ENCODE data around the gene PPP1R37. TPM values are rescaled to one million over a fixed set of nuclear protein-coding genes. Genes with fewer than 3 reads are reported as not detected.

The PPP1R37 gene
- total RNA-seq, 1 donor from 2014 or later = 27.7 TPM

- no peak for DNase-seq
Measured at GRCh38 chr19:45170146-45171106, 77.4 kb downstream of the PPP1R37 start.

DNA sequence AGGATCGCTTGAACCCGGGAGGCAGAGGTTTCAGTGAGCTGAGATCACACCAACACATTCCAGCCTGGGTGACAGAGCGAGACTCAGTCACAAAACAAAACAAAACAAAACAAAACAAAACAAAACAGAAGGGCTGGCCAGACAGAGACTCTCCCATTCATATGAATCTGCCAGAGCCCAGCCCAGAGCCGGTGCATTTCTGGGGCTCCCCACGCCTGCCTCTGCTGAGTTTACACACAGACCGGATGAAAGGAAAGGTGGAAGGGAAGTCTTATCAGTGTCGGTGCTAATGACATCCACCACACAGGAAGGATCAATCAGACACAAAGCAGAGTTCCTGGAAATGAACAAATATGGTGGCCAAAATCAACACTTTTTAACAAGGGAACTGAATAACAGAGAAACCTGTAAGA lies 78.2 kb downstream of the PPP1R37 start:
- DNase-seq = no peak

DNA sequence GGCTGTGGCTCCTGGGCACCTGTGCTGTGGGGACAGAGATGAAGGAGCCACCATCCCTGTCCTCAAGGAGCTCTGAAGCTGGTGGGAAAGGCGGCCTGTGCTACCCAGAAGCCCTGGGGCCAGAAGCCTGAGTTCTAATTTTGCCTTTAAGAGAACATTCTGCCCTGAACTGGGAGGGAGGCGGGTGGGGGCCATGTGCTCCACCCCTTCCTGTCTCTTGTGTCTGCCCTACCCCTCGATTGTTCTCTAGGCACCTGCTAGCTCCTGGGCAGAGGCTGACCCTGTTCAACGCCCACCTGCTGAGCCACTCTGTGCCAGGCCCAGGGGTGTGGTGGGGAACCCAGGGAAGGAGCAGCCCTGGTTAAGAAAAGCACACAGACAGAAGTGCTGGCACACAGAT lies 79.2 kb downstream of the PPP1R37 start:
- DNase-seq = no peak

- no peak for DNase-seq
Measured at GRCh38 chr19:45172611-45173208, 79.7 kb downstream of the PPP1R37 start.

GRCh38 chr19:45173816-45174215 lies 80.8 kb downstream of the PPP1R37 start:
- no peak for DNase-seq

DNA sequence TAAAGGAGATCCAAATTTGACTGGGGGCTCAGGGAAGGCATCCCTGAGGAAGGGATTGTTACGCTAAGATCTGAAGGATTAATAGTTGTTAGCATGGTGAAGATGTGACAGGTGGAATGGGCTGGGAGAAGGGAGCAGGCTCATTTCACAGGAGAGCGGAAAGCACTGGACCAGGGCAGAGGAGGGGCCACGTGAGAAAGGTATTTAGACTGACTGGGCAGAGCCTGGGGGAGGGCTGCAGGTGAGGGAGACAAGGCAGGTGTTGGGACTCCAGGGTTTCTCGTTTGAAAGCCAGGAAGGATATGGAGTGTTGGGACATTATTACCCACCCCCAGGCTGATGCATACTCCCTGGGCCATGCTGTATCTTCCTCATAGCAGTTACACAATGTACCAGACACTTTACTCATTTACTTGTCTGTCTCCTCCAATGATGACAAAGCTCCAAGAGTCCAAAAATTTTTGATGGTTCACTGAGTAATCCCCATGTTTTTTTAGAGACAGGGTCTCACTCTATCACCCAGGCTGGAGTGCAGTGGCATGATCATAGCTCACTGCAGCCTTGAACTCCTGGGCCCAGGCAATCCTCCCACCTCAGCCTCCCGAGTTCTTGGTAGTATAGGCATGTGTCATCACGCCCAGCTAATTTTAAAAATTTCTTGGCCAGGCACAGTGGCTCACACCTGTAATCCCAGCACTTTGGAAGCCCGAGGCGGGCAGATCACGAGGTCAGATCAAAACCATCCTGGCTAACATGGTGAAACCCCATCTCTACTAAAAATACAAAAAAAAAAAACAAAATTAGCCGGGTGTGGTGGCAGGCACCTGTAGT lies 82.8 kb downstream of the PPP1R37 start:
- no peak for DNase-seq

GRCh38 chr19:45177817-45178261 lies 84.9 kb downstream of the PPP1R37 start, which contains the start of gene TRAPPC6A:
TRAPPC6A (minus strand) TSS chr19:45178237; CDS start chr19:45178218, 19 bp downstream.
- DNase-seq = no peak

DNA sequence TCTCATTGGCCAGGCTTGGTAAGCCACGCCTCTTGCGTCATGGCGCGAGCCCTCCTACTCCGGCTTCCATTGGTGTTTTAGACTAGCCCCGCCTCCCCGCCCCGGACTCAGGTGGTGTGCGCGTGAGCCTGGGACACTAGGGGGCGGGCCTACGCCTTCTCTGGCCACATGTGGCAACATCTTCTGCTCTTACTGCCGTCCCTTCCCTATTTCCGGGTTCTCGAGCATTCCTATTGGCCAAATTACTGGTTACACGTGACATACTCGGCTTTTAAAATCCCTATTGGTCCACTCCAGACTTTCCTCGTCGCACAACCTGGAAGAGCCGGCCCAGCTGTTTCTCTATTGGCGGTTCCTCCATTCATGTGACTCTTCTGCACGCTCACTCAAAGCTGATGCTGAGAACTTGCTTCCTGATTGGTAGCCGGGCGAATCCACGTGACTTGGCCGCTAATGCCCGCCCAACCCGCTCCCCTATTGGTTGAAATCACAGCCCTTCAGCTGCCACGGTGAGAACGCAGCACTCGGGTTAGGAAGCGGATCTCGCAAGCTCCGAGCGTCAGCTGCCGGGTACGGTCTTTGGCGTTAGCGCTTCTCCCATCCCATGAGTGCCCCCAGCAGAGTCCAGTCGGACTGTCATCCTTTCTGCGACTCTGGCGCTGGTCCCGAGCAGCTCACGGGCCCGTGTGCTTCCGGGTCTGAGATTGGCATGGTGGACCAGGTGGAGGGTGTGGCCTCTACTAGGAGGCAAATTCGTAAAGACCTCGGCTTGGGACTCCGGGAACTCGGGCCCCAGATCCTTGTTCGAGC lies 85.5 kb downstream of the PPP1R37 start, which contains the start of gene BLOC1S3:
BLOC1S3 (plus strand) TSS at position 523 of the 810 bp plus-strand sequence. CDS start 513 bp downstream, outside the sequence.
- DNase-seq = peak; percentile 100

- peak; percentile 15 for DNase-seq
Measured at GRCh38 chr19:45179072-45179891, 86.3 kb downstream of the PPP1R37 start.

GRCh38 chr19:45179892-45180370 lies 87.0 kb downstream of the PPP1R37 start:
- DNase-seq = no peak

DNA sequence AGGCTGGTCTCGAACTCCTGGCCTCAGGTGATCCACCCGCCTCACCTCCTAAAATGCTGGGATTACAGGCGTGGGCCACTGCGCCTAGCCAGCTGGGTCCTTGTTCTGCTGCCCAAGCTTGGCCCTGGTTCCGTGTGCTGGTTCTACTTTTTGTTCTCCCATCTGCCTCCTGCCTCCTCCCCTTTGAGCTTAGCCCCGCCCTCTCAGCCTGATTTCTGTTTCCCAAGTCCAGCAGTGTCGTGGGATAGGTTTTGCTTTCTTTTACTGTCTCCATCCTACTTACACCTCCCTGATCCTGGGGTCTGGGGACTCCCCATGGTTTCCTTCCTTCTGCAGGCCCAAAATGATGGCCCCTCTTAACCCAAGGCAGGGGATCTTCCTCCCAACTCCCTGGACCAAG lies 88.0 kb downstream of the PPP1R37 start:
- no peak for DNase-seq

- no peak for DNase-seq
Measured at GRCh38 chr19:45182758-45183157, 89.8 kb downstream of the PPP1R37 start.

DNA sequence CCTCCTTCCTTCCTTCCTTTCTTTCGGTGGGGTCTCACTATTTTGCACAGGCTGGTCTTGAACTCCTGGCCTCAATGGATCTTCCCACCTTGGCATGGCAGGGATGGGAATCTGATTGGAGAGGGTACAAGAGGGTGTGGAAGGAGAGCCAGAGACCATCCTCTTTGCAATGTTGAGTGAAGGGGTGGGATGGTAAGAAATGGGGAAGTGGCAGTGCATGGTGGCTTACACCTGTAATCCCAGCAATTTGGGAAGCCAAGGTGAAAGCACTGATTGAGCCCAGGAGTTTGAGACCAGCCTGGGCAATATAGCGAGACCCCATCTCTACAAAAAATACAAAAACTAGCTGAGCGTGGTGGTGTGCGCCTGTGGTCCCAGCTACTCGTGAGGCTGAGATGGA lies 91.1 kb downstream of the PPP1R37 start:
- no peak for DNase-seq

- DNase-seq = no peak
Measured at GRCh38 chr19:45186509-45187334, 93.7 kb downstream of the PPP1R37 start.

- peak; percentile 27 for DNase-seq
Measured at GRCh38 chr19:45187421-45188100, 94.6 kb downstream of the PPP1R37 start.

GRCh38 chr19:45189971-45190370 lies 97.0 kb downstream of the PPP1R37 start:
- DNase-seq = no peak

- peak; percentile 50 for DNase-seq
Measured at GRCh38 chr19:45191375-45191774, 98.4 kb downstream of the PPP1R37 start.

DNA sequence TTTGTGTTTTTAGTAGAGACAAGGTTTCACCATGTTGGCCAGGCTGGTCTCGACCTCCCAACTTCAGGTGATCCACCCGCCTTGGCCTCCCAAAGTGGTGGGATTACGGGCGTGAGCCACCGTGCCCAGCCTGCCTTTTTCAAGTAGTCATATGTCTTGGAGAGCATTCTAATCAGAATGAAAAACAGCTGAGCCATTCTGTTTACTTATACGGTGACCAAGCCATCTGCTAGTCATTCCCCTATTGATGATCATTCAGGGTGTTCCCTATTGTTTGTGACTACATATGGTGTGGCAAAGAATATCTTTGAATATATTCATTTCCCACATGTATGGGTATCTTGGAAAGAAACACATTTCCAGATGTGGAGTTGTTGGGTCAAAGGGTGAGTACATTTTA lies 102.8 kb downstream of the PPP1R37 start:
- no peak for DNase-seq
